Glomerular visceral epithelial cell (primary cell): ENCODE results near the gene CYP4B1.
"Not testable (repeated sequence)": the region's sequence is repeated elsewhere in the genome, so short reads cannot be mapped to it uniquely, and the experiment has no call there.

Experiments
- DNase-seq: peaks from one replicate; pipeline ENCODE4 v3.0.0-alpha.2; 2016; ENCODE audit errors: extremely low spot score

Gene CYP4B1

DNA sequence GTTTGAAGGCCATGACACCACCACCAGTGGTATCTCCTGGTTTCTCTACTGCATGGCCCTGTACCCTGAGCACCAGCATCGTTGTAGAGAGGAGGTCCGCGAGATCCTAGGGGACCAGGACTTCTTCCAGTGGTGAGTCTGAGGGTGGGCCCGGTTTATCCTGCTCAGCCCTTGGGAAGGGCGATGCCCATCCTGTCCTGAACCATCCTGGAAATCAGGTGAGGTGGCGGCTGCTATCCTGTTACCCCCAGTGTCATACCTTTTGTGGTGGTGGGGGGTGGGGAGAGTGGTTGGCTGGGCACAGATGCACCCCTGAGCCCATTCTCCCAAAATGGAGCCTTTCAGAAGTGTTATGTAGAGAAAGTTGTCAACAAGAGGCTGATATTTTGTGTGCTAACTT lies 16.3 kb downstream of the CYP4B1 start:
- no peak for DNase-seq

DNA sequence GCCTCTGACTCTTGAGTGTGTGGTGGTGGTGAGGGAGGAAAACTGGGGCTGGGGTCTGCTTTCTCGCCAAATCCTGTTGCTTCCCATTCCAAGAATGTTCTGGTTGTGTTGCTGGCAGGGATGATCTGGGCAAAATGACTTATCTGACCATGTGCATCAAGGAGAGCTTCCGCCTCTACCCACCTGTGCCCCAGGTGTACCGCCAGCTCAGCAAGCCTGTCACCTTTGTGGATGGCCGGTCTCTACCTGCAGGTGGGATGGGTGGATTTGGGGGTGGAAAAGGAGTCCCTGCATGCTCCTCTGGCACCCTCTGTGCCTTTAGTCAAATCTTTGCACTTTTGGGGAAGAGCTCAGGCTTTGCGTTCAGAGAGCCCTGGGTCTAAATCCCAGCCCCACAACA lies 18.1 kb downstream of the CYP4B1 start:
- no peak for DNase-seq

DNA sequence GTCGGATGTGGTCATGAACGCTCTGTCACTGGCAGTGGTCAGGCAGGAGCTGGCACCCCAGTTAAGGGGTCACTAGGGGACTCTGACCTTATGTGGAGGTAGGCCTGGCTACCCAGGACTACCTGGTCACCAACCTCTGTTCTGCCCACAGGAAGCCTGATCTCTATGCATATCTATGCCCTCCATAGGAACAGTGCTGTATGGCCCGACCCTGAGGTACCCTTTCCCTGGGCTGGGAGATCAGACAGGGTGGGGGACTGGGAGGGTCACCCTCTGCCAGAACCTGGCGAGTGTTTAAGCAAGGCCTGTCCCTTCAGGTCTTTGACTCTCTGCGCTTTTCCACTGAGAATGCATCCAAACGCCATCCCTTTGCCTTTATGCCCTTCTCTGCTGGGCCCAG lies 19.0 kb downstream of the CYP4B1 start:
- DNase-seq, result no peak

DNA sequence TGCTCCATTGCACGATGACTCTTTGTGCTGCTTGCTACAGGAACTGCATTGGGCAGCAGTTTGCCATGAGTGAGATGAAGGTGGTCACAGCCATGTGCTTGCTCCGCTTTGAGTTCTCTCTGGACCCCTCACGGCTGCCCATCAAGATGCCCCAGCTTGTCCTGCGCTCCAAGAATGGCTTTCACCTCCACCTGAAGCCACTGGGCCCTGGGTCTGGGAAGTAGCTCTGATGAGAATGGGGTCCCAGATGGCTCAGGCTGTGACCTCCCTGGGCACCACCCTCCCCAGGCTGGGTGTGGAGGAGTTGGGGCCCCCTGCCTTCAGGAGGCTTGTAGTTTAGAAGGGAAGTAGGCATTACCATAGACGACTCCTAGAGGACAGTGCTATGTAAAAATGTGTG lies 19.7 kb downstream of the CYP4B1 start:
- no peak for DNase-seq

DNA sequence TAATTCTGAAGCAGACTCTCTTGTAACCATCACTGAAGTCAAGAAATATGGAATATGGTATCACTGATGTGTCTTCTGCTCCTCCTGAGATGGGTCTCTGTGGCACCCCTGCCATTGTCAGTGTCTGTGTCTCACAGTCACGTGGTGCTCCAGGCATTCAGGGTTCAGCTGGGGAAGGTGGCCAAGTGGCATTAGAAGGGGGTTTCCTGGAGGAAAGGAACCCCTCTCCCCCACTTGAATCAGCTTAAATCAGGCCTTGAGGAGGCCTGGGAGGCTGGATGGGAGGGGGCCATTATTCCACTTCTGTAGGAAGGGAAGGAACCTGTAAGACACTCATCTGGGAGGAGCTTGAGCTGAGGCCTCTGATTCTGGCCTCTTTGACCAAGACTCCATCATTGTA lies 20.5 kb downstream of the CYP4B1 start:
- DNase-seq, result no peak

DNA sequence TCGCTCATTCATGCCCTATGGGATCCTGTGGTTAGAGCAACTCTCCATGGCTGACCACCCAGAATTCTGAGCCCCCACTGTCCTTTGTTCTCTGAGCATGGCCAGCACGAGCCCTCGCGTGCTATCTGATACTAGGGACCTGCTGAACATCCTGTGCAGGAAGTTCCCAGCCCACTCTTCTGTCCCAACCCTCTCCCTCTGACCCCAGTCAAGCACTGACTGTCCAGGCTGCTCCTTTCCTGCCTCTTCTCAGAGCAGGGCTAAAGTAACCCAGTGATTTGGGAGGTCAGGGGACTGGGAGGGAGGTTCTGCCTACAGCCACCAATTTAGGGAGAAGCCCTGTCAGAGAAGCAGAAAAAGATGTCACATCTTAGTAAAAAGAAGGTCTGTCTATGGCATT lies 21.2 kb downstream of the CYP4B1 start:
- DNase-seq, result no peak

DNA sequence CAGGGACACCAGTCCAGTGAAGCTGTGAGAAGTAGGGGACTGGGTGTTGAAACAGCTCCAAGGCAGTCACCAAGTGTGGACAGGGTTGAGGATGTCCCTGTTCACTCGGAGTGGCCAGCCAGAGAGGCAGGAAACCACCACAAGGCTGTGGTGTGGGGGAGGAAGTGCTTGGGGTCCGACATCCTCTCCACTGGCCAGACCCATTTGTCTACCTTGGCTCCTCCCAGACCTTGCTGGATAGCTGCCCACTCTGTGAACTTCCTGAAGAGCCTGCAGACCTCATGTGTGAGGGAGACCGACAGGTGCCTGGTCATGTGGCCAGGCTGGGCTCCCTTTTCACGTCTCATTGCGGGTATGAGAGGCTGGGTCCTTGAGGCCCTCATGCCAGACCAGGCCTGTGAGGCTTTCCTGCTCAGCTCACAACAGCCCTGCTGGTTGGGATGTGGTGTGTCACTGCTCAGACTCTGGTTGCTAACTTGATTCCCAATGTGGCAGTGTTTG lies 21.8 kb downstream of the CYP4B1 start:
- no peak for DNase-seq

DNA sequence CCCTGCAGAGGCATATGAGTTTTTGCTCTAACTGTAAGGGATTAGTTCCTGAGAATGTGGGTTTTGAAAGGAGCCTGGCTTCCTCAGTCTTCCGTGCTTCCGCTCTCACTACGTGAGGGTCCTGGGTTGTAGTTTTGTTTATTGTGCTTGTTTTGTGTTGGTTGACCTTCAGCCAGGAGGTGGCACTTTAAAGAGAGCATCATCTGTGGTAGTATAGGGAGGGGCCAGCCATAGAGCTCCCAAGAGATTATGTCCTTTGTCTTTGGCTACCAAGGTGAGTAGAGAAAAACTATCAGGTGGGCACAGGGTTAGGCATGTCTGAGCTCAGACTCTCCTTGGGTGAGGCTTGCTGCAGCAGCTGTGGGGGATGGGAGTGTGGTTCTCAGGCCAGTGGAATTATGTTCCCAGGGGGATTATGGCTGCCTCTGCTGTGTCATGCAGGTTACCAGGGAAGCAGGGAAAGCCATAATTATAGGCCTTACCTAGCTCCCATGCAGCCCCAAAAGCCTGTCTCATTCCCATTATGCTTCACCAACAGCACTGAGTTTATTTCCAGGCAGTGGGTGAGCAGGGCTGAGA lies 23.5 kb downstream of the CYP4B1 start:
- DNase-seq, result no peak

DNA sequence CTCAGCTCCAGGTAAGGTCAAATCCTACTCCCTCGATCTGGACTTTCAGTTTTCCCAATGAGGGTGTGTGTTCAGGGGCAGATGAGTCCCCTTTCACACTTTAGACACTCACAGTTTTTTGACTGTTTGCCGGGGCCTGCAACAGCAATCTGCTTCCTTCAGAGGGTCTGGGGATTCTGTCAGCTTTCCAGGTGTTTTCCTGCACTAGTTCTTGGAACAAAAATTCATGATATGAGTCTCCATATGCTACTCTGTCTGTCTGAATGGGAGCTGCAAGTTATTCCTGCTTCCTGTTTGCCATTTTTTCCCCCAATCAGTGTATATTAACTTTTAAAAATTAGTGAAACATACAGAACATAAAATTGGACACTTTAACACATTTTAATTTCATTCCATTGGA lies 24.3 kb downstream of the CYP4B1 start:
- no peak for DNase-seq

DNA sequence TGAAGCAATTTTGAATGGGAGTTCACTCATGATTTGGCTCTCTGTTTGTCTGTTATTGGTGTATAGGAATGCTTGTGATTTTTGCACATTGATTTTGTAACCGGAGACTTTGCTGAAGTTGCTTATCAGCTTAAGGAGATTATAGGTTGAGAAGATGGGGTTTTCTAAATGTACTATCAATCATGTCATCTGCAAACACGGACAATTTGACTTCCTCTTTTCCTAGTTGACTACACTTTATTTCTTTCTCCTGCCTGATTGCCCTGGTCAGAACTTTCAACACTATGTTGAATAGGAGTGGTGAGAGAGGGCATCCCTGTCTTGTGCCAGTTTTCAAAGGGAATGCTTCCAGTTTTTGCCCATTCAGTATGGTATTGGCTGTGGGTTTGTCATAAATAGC lies 28.0 kb downstream of the CYP4B1 start:
- DNase-seq, result not testable (repeated sequence)

DNA sequence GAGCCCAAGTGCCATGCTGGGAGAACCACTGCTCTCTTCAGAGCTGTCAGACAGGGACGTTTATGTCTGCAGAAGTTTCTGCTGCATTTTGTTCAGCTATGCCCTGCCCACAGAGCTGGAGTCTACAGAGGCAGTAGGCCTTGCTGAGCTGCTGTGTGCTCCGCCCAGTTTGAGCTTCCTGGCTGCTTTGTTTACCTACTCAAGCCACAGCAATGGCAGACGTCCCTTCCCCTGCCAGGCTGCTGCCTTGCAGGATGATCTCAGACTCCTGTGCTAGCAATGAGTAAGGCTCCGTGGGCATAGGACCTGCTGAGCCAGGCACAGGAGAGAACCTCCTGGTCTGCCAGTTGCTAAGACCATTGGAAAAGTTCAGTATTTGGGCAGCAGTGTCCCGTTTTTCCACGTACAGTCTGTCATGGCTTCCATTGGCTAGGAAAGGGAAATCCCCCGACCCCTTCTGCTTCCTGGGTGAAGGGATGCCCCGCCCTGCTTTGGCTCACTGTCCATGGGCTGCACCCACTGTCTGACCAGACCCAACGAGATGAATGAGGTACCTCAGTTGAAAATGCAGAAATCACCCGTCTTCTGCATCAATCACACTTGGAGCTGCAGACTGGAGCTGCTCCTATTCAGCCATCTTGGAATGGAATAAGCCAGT lies 31.9 kb downstream of the CYP4B1 start:
- DNase-seq, result no peak

DNA sequence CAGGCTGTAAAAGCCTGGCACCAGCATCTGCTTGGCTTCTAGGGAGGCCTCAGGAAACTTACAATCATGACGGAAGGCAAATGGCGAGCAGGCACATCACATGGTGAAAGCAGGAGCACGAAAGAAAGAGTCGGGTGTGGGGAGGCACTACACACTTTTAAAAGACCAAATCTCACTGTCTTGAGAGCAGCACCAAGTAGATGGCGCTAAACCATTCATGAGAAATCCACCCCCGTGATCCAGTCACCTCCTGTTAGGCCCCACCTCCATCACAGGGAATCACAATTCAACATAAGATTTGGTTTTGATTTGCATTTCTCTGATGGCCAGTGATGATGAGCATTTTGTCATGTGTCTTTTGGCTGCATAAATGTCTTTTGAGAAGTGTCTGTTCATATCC lies 36.6 kb downstream of the CYP4B1 start:
- not testable (repeated sequence) for DNase-seq

DNA sequence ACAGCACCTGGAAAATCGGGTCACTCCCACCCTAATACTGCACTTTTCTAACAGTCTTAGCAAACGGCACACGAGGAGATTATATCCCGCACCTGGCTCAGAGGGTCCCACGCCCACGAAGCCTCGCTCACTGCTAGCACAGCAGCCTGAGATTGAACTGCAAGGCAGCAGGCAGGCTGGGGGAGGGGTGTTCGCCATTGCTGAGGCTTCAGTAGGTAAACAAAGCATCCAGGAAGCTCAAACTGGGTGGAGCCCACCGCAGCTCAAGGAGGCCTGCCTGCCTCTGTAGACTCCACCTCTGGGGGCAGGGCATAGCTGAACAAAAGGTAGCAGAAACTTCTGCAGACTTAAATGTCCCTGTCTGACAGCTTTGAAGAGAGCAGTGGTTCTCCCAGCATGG lies 47.5 kb downstream of the CYP4B1 start:
- DNase-seq, result not testable (repeated sequence)

DNA sequence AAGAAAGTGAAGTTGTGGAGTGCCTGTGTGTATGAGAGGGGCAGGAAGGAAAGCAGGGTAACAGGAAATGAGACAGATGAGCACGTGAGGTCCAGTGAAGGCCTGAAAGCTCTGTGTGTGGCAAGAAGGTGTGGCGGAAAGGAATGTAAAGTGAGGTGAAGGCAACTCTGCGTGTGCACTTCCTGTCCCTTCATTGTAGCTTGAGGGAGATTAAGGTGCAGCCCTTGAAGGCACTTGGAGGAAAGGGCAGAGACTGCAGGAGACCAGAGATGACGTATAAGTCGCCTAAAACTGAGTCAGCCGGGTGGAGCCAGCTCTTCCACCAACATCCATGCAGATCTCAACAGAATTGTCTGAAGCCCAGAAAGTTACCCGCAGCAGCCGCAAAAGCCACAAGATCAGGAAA lies 58.8 kb downstream of the CYP4B1 start:
- peak; percentile 31 for DNase-seq

DNA sequence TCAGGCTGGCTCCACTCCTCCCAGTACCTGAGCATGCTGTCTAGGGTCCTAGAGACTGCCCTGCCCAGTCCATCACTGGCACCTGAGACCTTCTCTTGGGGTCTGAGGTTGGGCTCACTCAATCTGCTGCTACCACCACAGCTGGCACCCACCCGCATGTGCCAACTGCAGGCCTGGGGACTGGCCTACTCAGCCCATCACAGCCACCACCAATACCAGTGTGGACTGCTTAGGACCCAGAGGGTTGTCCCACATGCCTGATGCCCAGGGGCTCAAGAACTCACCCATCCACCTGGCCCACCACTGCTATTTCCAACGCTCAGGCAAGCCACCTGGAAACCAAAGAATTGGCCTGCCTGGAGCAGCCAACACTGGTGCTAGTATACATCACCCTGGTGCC lies 63.5 kb downstream of the CYP4B1 start:
- DNase-seq, result no peak
